CD4-positive, alpha-beta memory T cell (primary cell): ENCODE results near the gene AGBL1. TPM values are rescaled to one million over a fixed set of nuclear protein-coding genes. Genes with fewer than 3 reads are reported as not detected.

Source experiments
- CTCF ChIA-PET: fragments of 350-600 bp; sonication (Branson Sonifier 250); formaldehyde crosslinking; loops from one replicate; lab custom pipeline; 2021; ENCODE audit warnings: inconsistent platforms; ENCODE audit not compliant: partially characterized antibody; lab: Charles Lee
- POLR2A ChIA-PET: fragments of 350-600 bp; sonication (Branson Sonifier 250); formaldehyde crosslinking; loops from one replicate; lab custom pipeline; 2021; ENCODE audit not compliant: partially characterized antibody; lab: Charles Lee
- DNase-seq, 5 donors: peaks; one replicate each; pipeline versions ENCODE4 v3.0.0 to v3.0.0-alpha.2; 2020 to 2022; ENCODE audit warnings: mixed read lengths in 1 of 5
- H3K27ac ChIP-seq: one replicate; pipeline ENCODE4 v1.7.0; 2013; ENCODE audit warnings: low read depth, low read length
- H3K27me3 ChIP-seq: 2 replicates; pipeline ENCODE4 v1.7.0; 2013; ENCODE audit warnings: mild to moderate bottlenecking, low read length, moderate library complexity; ENCODE audit not compliant: insufficient read depth
- H3K36me3 ChIP-seq: 2 replicates; pipeline ENCODE4 v1.7.0; 2013; ENCODE audit warnings: mild to moderate bottlenecking, low read length, moderate library complexity; ENCODE audit not compliant: insufficient read depth
- H3K4me1 ChIP-seq: 2 replicates; pipeline ENCODE4 v1.7.0; 2013; ENCODE audit warnings: mild to moderate bottlenecking, low read length, moderate library complexity; ENCODE audit not compliant: insufficient read depth
- H3K4me3 ChIP-seq, 2 donors: one replicate each; pipeline ENCODE4 v1.7.0; 2013; ENCODE audit warnings: low read length in 2 of 2, mild to moderate bottlenecking in 1 of 2
- H3K9me3 ChIP-seq, 2 donors: one replicate each; pipeline ENCODE4 v1.7.0; 2013; ENCODE audit warnings: low read length in 2 of 2, control low read depth in 1 of 2; ENCODE audit not compliant: control insufficient read depth in 1 of 2
- H3K27ac Mint-ChIP-seq, 7 donors: one replicate each; pipeline ENCODE4 v1.8.0; 2020 to 2021; ENCODE audit warnings: mixed read lengths in 7 of 7, mild to moderate bottlenecking in 6 of 7, inconsistent platforms in 3 of 7, moderate library complexity in 3 of 7
- H3K27me3 Mint-ChIP-seq, 2 donors: one replicate each; pipeline ENCODE4 v1.8.0; 2020 to 2021; ENCODE audit warnings: mixed read lengths in 2 of 2
- H3K36me3 Mint-ChIP-seq, 2 donors: one replicate each; pipeline ENCODE4 v1.8.0; 2020 to 2021; ENCODE audit warnings: mixed read lengths in 2 of 2, inconsistent platforms in 1 of 2, mild to moderate bottlenecking in 1 of 2
- H3K4me1 Mint-ChIP-seq, 4 donors: one replicate each; pipeline ENCODE4 v1.8.0; 2020 to 2021; ENCODE audit warnings: mixed read lengths in 4 of 4, mild to moderate bottlenecking in 1 of 4
- H3K4me3 Mint-ChIP-seq, 8 donors: one replicate each; pipeline ENCODE4 v1.8.0; 2020 to 2021; ENCODE audit warnings: mixed read lengths in 8 of 8, mild to moderate bottlenecking in 7 of 8, moderate library complexity in 6 of 8, inconsistent platforms in 3 of 8
- H3K9me3 Mint-ChIP-seq, 8 donors: one replicate each; pipeline ENCODE4 v1.8.0; 2020 to 2021; ENCODE audit warnings: mixed read lengths in 8 of 8, mild to moderate bottlenecking in 5 of 8, inconsistent platforms in 3 of 8, moderate library complexity in 1 of 8
- intact Hi-C: fragments of 100-400 bp; cut with micrococcal nuclease; formaldehyde crosslinking; loops from one replicate; pipeline ENCODE4 v1.15.1; 2023
- polyA plus RNA-seq, 2 donors: library from polyadenylated mRNA; unstranded; fragments of 300-500 nt; fragmentation: Illumina TruSeq; gene quantifications; one replicate each; pipeline ENCODE4 v1.2.3, GENCODE V29; 2021
- total RNA-seq, 2 experiments: library from RNA; stranded (reverse); gene quantifications; one replicate each; pipeline ENCODE4 v1.2.3, GENCODE V29; 2021

The AGBL1 gene
- total and polyA plus RNA-seq, 4 experiments from 2014 or later, result not detected

- H3K27me3 Mint-ChIP-seq, result peaks cover 0 to 3% of the 10 kb centered on the region in 2 donors
- CTCF ChIA-PET, result no interaction called here
- H3K36me3 Mint-ChIP-seq, result no peaks in the 10 kb centered on the region
- Histone ChIP-seq H3K27ac (no peak overlapping the region), H3K4me3 (no peak overlapping the region), H3K36me3 (no peaks in the 10 kb centered on the region), H3K4me1 (no peaks in the 10 kb centered on the region), H3K27me3 (no peaks in the 10 kb centered on the region), H3K9me3 (no peaks in the 10 kb centered on the region)
- intact Hi-C loops, result no loop called here
- no peak overlapping the region for H3K27ac Mint-ChIP-seq
- H3K4me3 Mint-ChIP-seq, result no peak overlapping the region
- POLR2A ChIA-PET, result no interaction called here
- peaks cover 0 to 6% (median 2%) of the 10 kb centered on the region in 8 donors for H3K9me3 Mint-ChIP-seq
- DNase-seq, result no peak
- H3K4me1 Mint-ChIP-seq, result peaks cover 0 to 2% (median 0%) of the 10 kb centered on the region in 4 donors
Observed at GRCh38 chr15:86849558-86850285, 770.1 kb downstream of the AGBL1 start.

DNA sequence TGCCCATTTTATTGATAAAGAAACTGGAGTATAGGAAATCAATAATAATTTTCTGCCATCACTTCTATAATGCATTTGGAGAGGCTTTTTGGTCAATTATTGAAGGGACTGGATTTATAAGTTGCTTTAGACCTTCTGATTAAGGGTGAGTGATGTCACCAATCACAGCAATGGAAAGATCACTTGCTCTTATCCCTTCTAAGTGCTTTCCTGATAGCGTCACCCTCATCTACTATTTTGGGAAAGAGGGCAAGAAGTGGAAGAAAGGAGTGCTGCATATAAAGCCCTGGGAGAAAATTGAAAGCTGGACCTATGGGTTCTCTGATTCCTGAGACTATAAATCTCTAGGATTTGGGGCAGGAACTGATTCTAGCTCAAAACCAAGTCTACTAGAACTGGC lies 771.3 kb downstream of the AGBL1 start:
- no peak overlapping the region for H3K27ac ChIP-seq
- intact Hi-C loops, result no loop called here

DNA sequence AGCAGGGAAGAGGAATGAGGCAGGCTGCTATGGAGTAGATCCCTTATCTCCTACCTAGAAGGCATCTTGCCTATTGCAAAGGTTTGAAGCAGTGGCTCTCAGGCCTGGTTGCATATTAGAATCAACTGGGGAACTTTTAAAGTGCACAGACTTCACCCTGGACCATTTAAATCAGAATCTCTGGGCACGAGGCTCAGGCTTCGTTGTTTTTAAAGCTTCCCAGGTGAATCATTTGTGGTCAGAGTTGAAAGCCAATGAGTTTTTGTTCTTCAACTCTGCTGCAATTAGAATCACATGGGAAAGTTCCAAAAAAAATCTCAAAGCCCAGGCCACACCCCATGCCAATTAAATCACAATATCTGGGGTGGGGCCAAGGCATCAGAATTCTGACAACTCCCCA lies 773.1 kb downstream of the AGBL1 start:
- Mint-ChIP-seq H3K9me3 (peaks cover 0 to 3% (median 0%) of the 10 kb centered on the region in 8 donors), H3K27me3 (peaks cover 2% of the 10 kb centered on the region in 2 donors), H3K4me3 (no peak overlapping the region), H3K4me1 (peaks cover 0 to 2% (median 0%) of the 10 kb centered on the region in 4 donors), H3K36me3 (no peaks in the 10 kb centered on the region), H3K27ac (no peak overlapping the region)
- DNase-seq, result no peak
- H3K4me3 ChIP-seq, result no peak overlapping the region
- ChIA-PET POLR2A (no interaction called here), CTCF (no interaction called here)
- intact Hi-C loops, result no loop called here
- H3K36me3 ChIP-seq, result no peaks in the 10 kb centered on the region
- no peaks in the 10 kb centered on the region for H3K4me1 ChIP-seq
- H3K27me3 ChIP-seq, result no peaks in the 10 kb centered on the region
- H3K27ac ChIP-seq, result no peak overlapping the region
- H3K9me3 ChIP-seq, result no peaks in the 10 kb centered on the region

More for the DNA sequence above, 771.3 kb downstream of the AGBL1 start:
- H3K4me1 ChIP-seq, result no peaks in the 10 kb centered on the region
- H3K27me3 Mint-ChIP-seq, result peaks cover 0 to 3% of the 10 kb centered on the region in 2 donors
- ChIA-PET POLR2A (no interaction called here), CTCF (no interaction called here)
- no peak overlapping the region for H3K27ac Mint-ChIP-seq
- no peak overlapping the region for H3K4me3 Mint-ChIP-seq
- H3K36me3 ChIP-seq, result no peaks in the 10 kb centered on the region
- H3K4me1 Mint-ChIP-seq, result peaks cover 0 to 2% (median 0%) of the 10 kb centered on the region in 4 donors
- H3K27me3 ChIP-seq, result no peaks in the 10 kb centered on the region
- H3K36me3 Mint-ChIP-seq, result no peaks in the 10 kb centered on the region
- H3K9me3 Mint-ChIP-seq, result peaks cover 0 to 6% (median 2%) of the 10 kb centered on the region in 8 donors
- no peaks in the 10 kb centered on the region for H3K9me3 ChIP-seq
- H3K4me3 ChIP-seq, result no peak overlapping the region
- no peak for DNase-seq

DNA sequence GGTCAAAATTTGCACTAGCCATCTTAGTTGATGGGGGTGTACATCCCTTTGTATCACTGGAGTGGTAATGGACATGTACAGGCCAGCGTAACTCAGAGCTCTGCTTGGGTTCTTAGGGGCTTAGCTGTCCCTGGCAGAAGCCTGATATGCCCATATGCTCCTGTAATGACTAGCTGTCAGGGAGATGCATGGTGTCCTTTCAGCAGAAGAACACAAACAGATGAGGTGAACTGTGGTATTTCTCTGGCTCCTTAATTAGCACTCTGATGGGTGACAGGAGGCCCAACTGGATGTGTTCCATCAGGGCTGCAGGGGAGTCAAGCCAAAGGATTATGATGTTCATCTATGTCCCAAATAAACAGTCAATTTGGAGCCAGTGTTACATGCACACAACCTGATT lies 774.5 kb downstream of the AGBL1 start:
- intact Hi-C loops, result no loop called here

GRCh38 chr15:86855307-86856291 lies 775.9 kb downstream of the AGBL1 start:
- H3K9me3 ChIP-seq, result no peaks in the 10 kb centered on the region
- Mint-ChIP-seq H3K27ac (no peak overlapping the region), H3K36me3 (no peaks in the 10 kb centered on the region), H3K4me1 (no peaks in the 10 kb centered on the region), H3K9me3 (peaks cover 0 to 3% (median 0%) of the 10 kb centered on the region in 8 donors), H3K4me3 (no peak overlapping the region), H3K27me3 (peaks cover 1 to 4% of the 10 kb centered on the region in 2 donors)
- no peaks in the 10 kb centered on the region for H3K27me3 ChIP-seq
- ChIA-PET CTCF (no interaction called here), POLR2A (no interaction called here)
- no peaks in the 10 kb centered on the region for H3K4me1 ChIP-seq
- intact Hi-C loops, result no loop called here
- no peak overlapping the region for H3K4me3 ChIP-seq
- DNase-seq, result no peak
- no peaks in the 10 kb centered on the region for H3K36me3 ChIP-seq
- no peak overlapping the region for H3K27ac ChIP-seq

More for the DNA sequence above, 774.5 kb downstream of the AGBL1 start:
- H3K9me3 Mint-ChIP-seq, result peaks cover 0 to 3% (median 0%) of the 10 kb centered on the region in 8 donors
- ChIA-PET CTCF (no interaction called here), POLR2A (no interaction called here)
- H3K4me1 Mint-ChIP-seq, result no peaks in the 10 kb centered on the region
- no peak overlapping the region for H3K4me3 Mint-ChIP-seq
- Histone ChIP-seq H3K36me3 (no peaks in the 10 kb centered on the region), H3K4me1 (no peaks in the 10 kb centered on the region), H3K27ac (no peak overlapping the region), H3K4me3 (no peak overlapping the region), H3K27me3 (no peaks in the 10 kb centered on the region), H3K9me3 (no peaks in the 10 kb centered on the region)
- no peak overlapping the region for H3K27ac Mint-ChIP-seq
- peaks cover 1 to 2% of the 10 kb centered on the region in 2 donors for H3K27me3 Mint-ChIP-seq
- no peaks in the 10 kb centered on the region for H3K36me3 Mint-ChIP-seq
- no peak for DNase-seq

DNA sequence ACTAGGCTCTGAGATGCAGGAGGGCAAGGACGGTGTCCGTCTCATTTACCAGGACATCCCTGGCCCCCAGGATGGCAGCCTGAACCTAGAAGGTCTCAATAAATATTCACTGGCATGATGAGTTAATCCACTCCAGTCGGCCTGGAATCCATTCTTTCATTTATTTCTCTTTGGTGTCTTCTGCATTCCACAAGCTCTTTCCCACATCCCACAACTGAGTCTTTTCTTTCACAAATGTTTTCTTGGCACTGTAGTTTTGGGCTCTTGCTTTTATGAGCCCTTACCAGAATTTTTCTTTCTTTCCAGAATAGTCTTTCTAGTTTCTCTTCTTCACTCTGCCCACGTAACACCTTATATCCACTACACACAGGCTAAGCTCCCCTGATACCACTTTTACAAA lies 778.0 kb downstream of the AGBL1 start:
- H3K27ac ChIP-seq, result no peak overlapping the region
- no peaks in the 10 kb centered on the region for H3K9me3 ChIP-seq
- no peak overlapping the region for H3K4me3 Mint-ChIP-seq
- POLR2A ChIA-PET, result no interaction called here
- H3K27me3 Mint-ChIP-seq, result peaks cover 1 to 4% of the 10 kb centered on the region in 2 donors
- H3K4me3 ChIP-seq, result no peak overlapping the region
- no peak overlapping the region for H3K27ac Mint-ChIP-seq
- no peaks in the 10 kb centered on the region for H3K36me3 Mint-ChIP-seq
- H3K9me3 Mint-ChIP-seq, result peaks cover 0 to 3% (median 0%) of the 10 kb centered on the region in 8 donors
- H3K36me3 ChIP-seq, result no peaks in the 10 kb centered on the region
- H3K27me3 ChIP-seq, result no peaks in the 10 kb centered on the region
- intact Hi-C loops, result no loop called here
- DNase-seq, result no peak
- CTCF ChIA-PET, result no interaction called here
- no peaks in the 10 kb centered on the region for H3K4me1 Mint-ChIP-seq
- H3K4me1 ChIP-seq, result no peaks in the 10 kb centered on the region

GRCh38 chr15:86863226-86863915 lies 783.7 kb downstream of the AGBL1 start:
- Histone ChIP-seq H3K4me1 (no peaks in the 10 kb centered on the region), H3K9me3 (no peaks in the 10 kb centered on the region), H3K27me3 (no peaks in the 10 kb centered on the region), H3K27ac (no peak overlapping the region), H3K4me3 (no peak overlapping the region), H3K36me3 (no peaks in the 10 kb centered on the region)
- ChIA-PET POLR2A (no interaction called here), CTCF (no interaction called here)
- intact Hi-C loops, result no loop called here
- no peak overlapping the region for H3K27ac Mint-ChIP-seq
- peaks cover 0 to 3% (median 0%) of the 10 kb centered on the region in 8 donors for H3K9me3 Mint-ChIP-seq
- no peak for DNase-seq
- no peak overlapping the region for H3K4me3 Mint-ChIP-seq
- peaks cover 3% of the 10 kb centered on the region in 2 donors for H3K27me3 Mint-ChIP-seq
- no peaks in the 10 kb centered on the region for H3K4me1 Mint-ChIP-seq
- no peaks in the 10 kb centered on the region for H3K36me3 Mint-ChIP-seq
